A549 (cell line): ENCODE data around the gene HCN2. TPM values are rescaled to one million over a fixed set of nuclear protein-coding genes. Genes with fewer than 3 reads are reported as not detected.

Source experiments
- ATAC-seq, 2 experiments: fragments of 200-7000 bp in 1 of 2; fragments of >200 bp in 1 of 2; cut with Nextera tagmentation in 1 of 2; cut with Tn5 transposase in 1 of 2; 3 replicates each; pipeline versions ENCODE4 v1.8.0 to v1.9.1; 2018 to 2020; ENCODE audit warnings: mild to moderate bottlenecking in 1 of 2, moderate library complexity in 1 of 2
- CTCF ChIA-PET: fragments of 300-600 bp; sonication (Branson Sonifier 250); formaldehyde crosslinking; extraction: SDS; loops from one replicate; lab custom pipeline; 2021; ENCODE audit warnings: antibody characterized with exemption, inconsistent platforms; lab: Yijun Ruan, JAX
- POLR2A ChIA-PET: fragments of 350-600 bp; formaldehyde crosslinking; extraction: SDS; loops from one replicate; lab custom pipeline; 2021; ENCODE audit warnings: antibody characterized with exemption, inconsistent platforms; lab: Yijun Ruan, JAX
- DNase-seq, 2 experiments: peaks; one replicate each; pipeline versions ENCODE4 v3.0.0 to v3.0.0-alpha.2; 2011 to 2016; ENCODE audit warnings: low read depth in 1 of 2, low spot score in 1 of 2
- FAIRE-seq: peaks from 2 replicates; lab custom pipeline; 2011; peaks lifted over from hg19 to GRCh38; lab: Jason Lieb, UNC
- H3K27ac ChIP-seq, 2 experiments: fragments of >200 bp; sonication (Bioruptor Twin); formaldehyde crosslinking; 3 replicates each; pipeline ENCODE4 v1.5.1; 2016 to 2017
- H3K4me1 ChIP-seq: fragments of >200 bp; sonication (Bioruptor Twin); formaldehyde crosslinking; 3 replicates; pipeline ENCODE4 v1.6.1; 2016
- H3K4me2 ChIP-seq: fragments of >200 bp; sonication (Bioruptor Twin); formaldehyde crosslinking; 3 replicates; pipeline ENCODE4 v1.6.1; 2016
- H3K4me3 ChIP-seq: fragments of >200 bp; sonication (Bioruptor Twin); formaldehyde crosslinking; 3 replicates; pipeline ENCODE4 v1.5.1; 2016
- H3K9me3 ChIP-seq: fragments of >200 bp; sonication (Bioruptor Twin); formaldehyde crosslinking; 3 replicates; pipeline ENCODE4 v1.6.1; 2016
- ATOH8 ChIP-seq: fragments of 250-450 bp; sonication (Bioruptor Pico); IDR thresholded peaks from 2 replicates; pipeline ENCODE4 v1.5.0; 2020; ENCODE audit warnings: low read depth, mild to moderate bottlenecking, moderate library complexity
- BHLHE40 ChIP-seq: IDR thresholded peaks from 2 replicates; pipeline ENCODE4 v1.6.1; 2012; ENCODE audit warnings: low read depth, low read length, inconsistent platforms
- CBX8 ChIP-seq: fragments of 200-600 bp; sonication (generic); IDR thresholded peaks from 2 replicates; pipeline ENCODE4 v1.6.1; 2016
- CHD2 ChIP-seq: fragments of 150-350 bp; IDR thresholded peaks from 2 replicates; pipeline ENCODE4 v1.6.1; 2014; ENCODE audit warnings: low read length; ENCODE audit not compliant: partially characterized antibody
- CHD4 ChIP-seq: fragments of 200-600 bp; sonication (generic); IDR thresholded peaks from 2 replicates; pipeline ENCODE4 v1.6.1; 2016; ENCODE audit warnings: antibody characterized with exemption, mild to moderate bottlenecking, borderline replicate concordance
- EHMT2 ChIP-seq: fragments of 200-600 bp; sonication (generic); IDR thresholded peaks from 2 replicates; pipeline ENCODE4 v1.6.1; 2016; ENCODE audit warnings: antibody characterized with exemption, low read depth, mild to moderate bottlenecking, moderate library complexity
- EP300 ChIP-seq, 2 experiments: fragments of >200 bp; sonication (Bioruptor Twin); formaldehyde crosslinking; IDR thresholded peaks; 2 replicates in 1 of 2; 3 replicates in 1 of 2; pipeline ENCODE4 v1.6.1; 2016 to 2017
- ESRRA ChIP-seq: fragments of 150-350 bp; IDR thresholded peaks from 2 replicates; pipeline ENCODE4 v1.6.1; 2014; ENCODE audit warnings: mild to moderate bottlenecking, low read length, borderline replicate concordance
- FOXS1 ChIP-seq: fragments of 250-450 bp; sonication (Bioruptor Pico); IDR thresholded peaks from 2 replicates; pipeline ENCODE4 v1.5.0; 2020; ENCODE audit warnings: mild to moderate bottlenecking, moderate library complexity
- GATA3 ChIP-seq: IDR thresholded peaks from 2 replicates; pipeline ENCODE4 v1.6.1; 2012; ENCODE audit warnings: borderline replicate concordance
- HDAC2 ChIP-seq: fragments of 200-600 bp; sonication (generic); IDR thresholded peaks from 2 replicates; pipeline ENCODE4 v1.6.1; 2016
- HEYL ChIP-seq: fragments of 250-450 bp; sonication (Bioruptor Pico); IDR thresholded peaks from 2 replicates; pipeline ENCODE4 v1.8.0; 2021; ENCODE audit warnings: mild to moderate bottlenecking, moderate library complexity
- HOXA7 ChIP-seq: fragments of 250-450 bp; sonication (Bioruptor Pico); IDR thresholded peaks from 2 replicates; pipeline ENCODE4 v1.5.0; 2020; ENCODE audit warnings: mild to moderate bottlenecking, moderate library complexity
- HOXB5 ChIP-seq: fragments of 250-450 bp; sonication (Bioruptor Pico); IDR thresholded peaks from 2 replicates; pipeline ENCODE4 v1.5.0; 2020; ENCODE audit warnings: mild to moderate bottlenecking, moderate library complexity
- JUN ChIP-seq, 2 experiments: fragments of >200 bp; sonication (Bioruptor Twin); formaldehyde crosslinking; IDR thresholded peaks; 2 replicates in 1 of 2; 3 replicates in 1 of 2; pipeline ENCODE4 v1.6.1; 2016 to 2017
- KDM1A ChIP-seq: fragments of 200-600 bp; sonication (generic); IDR thresholded peaks from 2 replicates; pipeline ENCODE4 v1.6.1; 2016; ENCODE audit warnings: low read depth, mild to moderate bottlenecking
- MAFK ChIP-seq: fragments of 450-650 bp; IDR thresholded peaks from 2 replicates; pipeline ENCODE4 v1.6.1; 2014; ENCODE audit not compliant: partially characterized antibody
- MAX ChIP-seq: IDR thresholded peaks from 2 replicates; pipeline ENCODE4 v1.6.1; 2012
- MYC ChIP-seq: IDR thresholded peaks from 2 replicates; pipeline ENCODE4 v1.6.1; 2012; ENCODE audit warnings: mild to moderate bottlenecking, inconsistent platforms, low read length, improper control_type of control experiment, borderline replicate concordance
- NFE2L2 ChIP-seq: fragments of 150-350 bp; conservative IDR thresholded peaks from 2 replicates; pipeline ENCODE4 v1.6.1; 2014; ENCODE audit warnings: low read length
- NPAS2 ChIP-seq: fragments of 250-450 bp; sonication (Bioruptor Pico); IDR thresholded peaks from 2 replicates; pipeline ENCODE4 v1.8.0; 2022; ENCODE audit warnings: mild to moderate bottlenecking, moderate library complexity, borderline replicate concordance
- NR3C1 ChIP-seq: fragments of >200 bp; sonication (Bioruptor Twin); formaldehyde crosslinking; IDR thresholded peaks from 3 replicates; pipeline ENCODE4 v1.6.1; 2017
- POLR2AphosphoS2 ChIP-seq: conservative IDR thresholded peaks from 2 replicates; pipeline ENCODE4 v1.6.1; 2012; ENCODE audit warnings: low read length, improper control_type of control experiment, inconsistent platforms
- RAD21 ChIP-seq, 2 experiments: fragments of >200 bp in 1 of 2; sonication (Bioruptor Twin) in 1 of 2; formaldehyde crosslinking in 1 of 2; IDR thresholded peaks in 1 of 2; conservative IDR thresholded peaks in 1 of 2; 2 replicates in 1 of 2; 3 replicates in 1 of 2; pipeline ENCODE4 v1.6.1; 2012 to 2018; ENCODE audit warnings: inconsistent platforms in 1 of 2
- RARB ChIP-seq: fragments of 250-450 bp; sonication (Bioruptor Pico); IDR thresholded peaks from 2 replicates; pipeline ENCODE4 v1.8.0; 2021; ENCODE audit warnings: mild to moderate bottlenecking, moderate library complexity
- RCOR1 ChIP-seq: fragments of 150-350 bp; IDR thresholded peaks from 2 replicates; pipeline ENCODE4 v1.6.1; 2014; ENCODE audit warnings: antibody characterized with exemption, low read length, low read depth
- SMC3 ChIP-seq: fragments of >200 bp; sonication (Bioruptor Twin); formaldehyde crosslinking; IDR thresholded peaks from 3 replicates; pipeline ENCODE4 v1.6.1; 2018; ENCODE audit warnings: inconsistent platforms
- TFCP2L1 ChIP-seq: fragments of 250-450 bp; sonication (Bioruptor Pico); IDR thresholded peaks from 2 replicates; pipeline ENCODE4 v1.5.0; 2021; ENCODE audit warnings: mild to moderate bottlenecking
- TP53 ChIP-seq: fragments of 250-450 bp; sonication (Bioruptor Pico); IDR thresholded peaks from 2 replicates; pipeline ENCODE4 v1.5.0; 2021; ENCODE audit warnings: mild to moderate bottlenecking, moderate library complexity
- WGBS: methylation state at CpG from one replicate; pipeline ENCODE4 v1.1.6; 2017; ENCODE audit errors: missing lambda C conversion rate; 5-methylcytosine and 5-hydroxymethylcytosine counted together
- polyA plus RNA-seq, 4 experiments: library from polyadenylated mRNA; depleted of rRNA in 3 of 4; stranded (reverse); fragments of >200 nt; fragmentation: RNase III in 1 of 4; extraction: RNeasy Plus Mini Kit Qiagen cat#74134 plus additional on column Dnase treatment in 1 of 4; gene quantifications; 2 replicates in 3 of 4; 3 replicates in 1 of 4; pipeline ENCODE4 v1.2.3, GENCODE V29; 2011 to 2017
- TF ChIP-seq, protein P1 (sequence below): IDR thresholded peaks from 2 replicates; pipeline ENCODE4 v1.6.1; 2012; ENCODE audit warnings: low read depth, borderline replicate concordance
- TF ChIP-seq, protein P2 (sequence below): fragments of >200 bp; sonication (Bioruptor Twin); formaldehyde crosslinking; IDR thresholded peaks from 3 replicates; pipeline ENCODE4 v1.5.1; 2016

HCN2 gene
- polyA plus RNA-seq, 2 of the 4 experiments (the other 2 are of a cell fraction), result 2.7 to 23.2 TPM

GRCh38 chr19:592101-592500, 2.4 kb downstream of the HCN2 start:
- TF ChIP-seq NFE2L2, result no peak
- TF ChIP-seq RAD21 (conservative IDR thresholded peaks at IDR 0.05 in 1 of 2, IDR thresholded peaks at IDR 0.05 in 1 of 2), result no peak
- TF ChIP-seq ATOH8 (CRISPR knock-in tag), result no peak
- TF ChIP-seq HDAC2, result no peak
- no peak for TF ChIP-seq RARB (CRISPR knock-in tag)
- no peak for TF ChIP-seq HOXB5 (CRISPR knock-in tag)
- TF ChIP-seq MYC, result no peak
- no peak for TF ChIP-seq EHMT2
- TF ChIP-seq RCOR1, result no peak
- TF ChIP-seq MAX, result no peak
- no peak for TF ChIP-seq CBX8
- no peak for TF ChIP-seq KDM1A
- no peak for TF ChIP-seq TP53
- no peak for TF ChIP-seq EP300 (IDR thresholded peaks at IDR 0.05)
- TF ChIP-seq BHLHE40, result no peak
- no peak for TF ChIP-seq NPAS2 (CRISPR knock-in tag)
- TF ChIP-seq FOXS1 (CRISPR knock-in tag), result no peak
- Histone ChIP-seq H3K27ac (no peak overlapping the region), H3K4me2 (peak overlapping the region; percentile 89; the same call in 1 of the 3 replicates), H3K9me3 (no peaks in the 10 kb centered on the region), H3K4me3 (no peak overlapping the region), H3K4me1 (peaks cover 34% of the 10 kb centered on the region)
- 93% methylated on average over 16 of the region's 19 CpGs for WGBS
- ChIA-PET POLR2A (no interaction called here), CTCF (interaction anchor here (2.6 kb wide), 1 partner anchor 7 kb away, joined by 11 read pairs; no protein-coding TSS in a partner anchor)
- no peak for FAIRE-seq
- no peak for ATAC-seq
- no peak for DNase-seq

- DNase-seq (no peak), FAIRE-seq (no peak), ATAC-seq (no peak)
- Histone ChIP-seq H3K4me2 (no peak overlapping the region), H3K27ac (no peak overlapping the region), H3K9me3 (no peaks in the 10 kb centered on the region), H3K4me1 (peaks cover 24% of the 10 kb centered on the region), H3K4me3 (no peak overlapping the region)
- whole genome bisulfite sequencing, result 83% methylated on average over 14 of the region's 18 CpGs
- TF ChIP-seq POLR2AphosphoS2 (no peak), NR3C1 (no peak), JUN (IDR thresholded peaks at IDR 0.05) (no peak), CHD2 (no peak), CHD4 (no peak), TFCP2L1 (CRISPR knock-in tag) (no peak), MAFK (no peak), GATA3 (no peak), SMC3 (no peak), HEYL (no peak), ESRRA (no peak), CBX8 (no peak), MYC (no peak), NPAS2 (CRISPR knock-in tag) (no peak), HOXA7 (CRISPR knock-in tag) (no peak)
- TF ChIP-seq, protein P1, sequence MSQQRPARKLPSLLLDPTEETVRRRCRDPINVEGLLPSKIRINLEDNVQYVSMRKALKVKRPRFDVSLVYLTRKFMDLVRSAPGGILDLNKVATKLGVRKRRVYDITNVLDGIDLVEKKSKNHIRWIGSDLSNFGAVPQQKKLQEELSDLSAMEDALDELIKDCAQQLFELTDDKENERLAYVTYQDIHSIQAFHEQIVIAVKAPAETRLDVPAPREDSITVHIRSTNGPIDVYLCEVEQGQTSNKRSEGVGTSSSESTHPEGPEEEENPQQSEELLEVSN, result no peak
- TF ChIP-seq, protein P2, sequence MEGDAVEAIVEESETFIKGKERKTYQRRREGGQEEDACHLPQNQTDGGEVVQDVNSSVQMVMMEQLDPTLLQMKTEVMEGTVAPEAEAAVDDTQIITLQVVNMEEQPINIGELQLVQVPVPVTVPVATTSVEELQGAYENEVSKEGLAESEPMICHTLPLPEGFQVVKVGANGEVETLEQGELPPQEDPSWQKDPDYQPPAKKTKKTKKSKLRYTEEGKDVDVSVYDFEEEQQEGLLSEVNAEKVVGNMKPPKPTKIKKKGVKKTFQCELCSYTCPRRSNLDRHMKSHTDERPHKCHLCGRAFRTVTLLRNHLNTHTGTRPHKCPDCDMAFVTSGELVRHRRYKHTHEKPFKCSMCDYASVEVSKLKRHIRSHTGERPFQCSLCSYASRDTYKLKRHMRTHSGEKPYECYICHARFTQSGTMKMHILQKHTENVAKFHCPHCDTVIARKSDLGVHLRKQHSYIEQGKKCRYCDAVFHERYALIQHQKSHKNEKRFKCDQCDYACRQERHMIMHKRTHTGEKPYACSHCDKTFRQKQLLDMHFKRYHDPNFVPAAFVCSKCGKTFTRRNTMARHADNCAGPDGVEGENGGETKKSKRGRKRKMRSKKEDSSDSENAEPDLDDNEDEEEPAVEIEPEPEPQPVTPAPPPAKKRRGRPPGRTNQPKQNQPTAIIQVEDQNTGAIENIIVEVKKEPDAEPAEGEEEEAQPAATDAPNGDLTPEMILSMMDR, result no peak
- POLR2A ChIA-PET, result no interaction called here
- CTCF ChIA-PET, result interaction anchor here (2.6 kb wide), 1 partner anchor 8 kb away, joined by 11 read pairs; no protein-coding TSS in a partner anchor
Measured at GRCh38 chr19:593055-593454, 3.4 kb downstream of the HCN2 start.
